ENCODE measurements around the gene CABCOCO1.

The CABCOCO1 gene

GRCh38 chr10:61765176-61766087, 102.7 kb downstream of the CABCOCO1 start:
- Histone ChIP-seq H3K4me1 (ENCODE audit: insufficient read depth, insufficient read length) (no peaks in the 10 kb centered on the region), H3K4me3 (ENCODE audit: insufficient read length, low read depth) (no peak overlapping the region), H3K27me3 (ENCODE audit: insufficient read depth, insufficient read length) (no peaks in the 10 kb centered on the region), H3K9me3 (ENCODE audit: insufficient read depth, low read length) (no peaks in the 10 kb centered on the region), H3K9ac (ENCODE audit: insufficient read length, low read depth) (no peak overlapping the region), H3K36me3 (ENCODE audit: insufficient read depth, insufficient read length, low read length) (no peaks in the 10 kb centered on the region)
- no peak for DNase-seq (ENCODE audit: low read depth, low spot score)
- TF ChIP-seq YY1 (IDR thresholded peaks at IDR 0.05; ENCODE audit: insufficient read depth, insufficient read length) (no peak), SUZ12 (IDR thresholded peaks at IDR 0.05; ENCODE audit: extremely low read depth, insufficient read depth, insufficient read length) (no peak), ZNF274 (IDR thresholded peaks at IDR 0.05; ENCODE audit: low read depth, low read length) (no peak)

- no peaks in the 10 kb centered on the region for H3K9me3 ChIP-seq (ENCODE audit: insufficient read depth, low read length)
- no peak overlapping the region for H3K4me3 ChIP-seq (ENCODE audit: insufficient read length, low read depth)
- H3K27me3 ChIP-seq (ENCODE audit: insufficient read depth, insufficient read length): no peaks in the 10 kb centered on the region
- no peak for DNase-seq (ENCODE audit: low read depth, low spot score)
- H3K9ac ChIP-seq (ENCODE audit: insufficient read length, low read depth): no peak overlapping the region
- no peaks in the 10 kb centered on the region for H3K4me1 ChIP-seq (ENCODE audit: insufficient read depth, insufficient read length)
- H3K36me3 ChIP-seq (ENCODE audit: insufficient read depth, insufficient read length, low read length): no peaks in the 10 kb centered on the region
- TF ChIP-seq ZNF274 (IDR thresholded peaks at IDR 0.05; ENCODE audit: low read depth, low read length) (no peak), YY1 (IDR thresholded peaks at IDR 0.05; ENCODE audit: insufficient read depth, insufficient read length) (no peak), SUZ12 (IDR thresholded peaks at IDR 0.05; ENCODE audit: extremely low read depth, insufficient read depth, insufficient read length) (no peak)
These were observed 104.2 kb downstream of the CABCOCO1 start for GRCh38 chr10:61766927-61767326.

GRCh38 chr10:61774031-61774430, 111.3 kb downstream of the CABCOCO1 start:
- no peaks in the 10 kb centered on the region for H3K36me3 ChIP-seq (ENCODE audit: insufficient read depth, insufficient read length, low read length)
- H3K9ac ChIP-seq (ENCODE audit: insufficient read length, low read depth): no peak overlapping the region
- TF ChIP-seq YY1 (IDR thresholded peaks at IDR 0.05; ENCODE audit: insufficient read depth, insufficient read length) (no peak), SUZ12 (IDR thresholded peaks at IDR 0.05; ENCODE audit: extremely low read depth, insufficient read depth, insufficient read length) (no peak), ZNF274 (IDR thresholded peaks at IDR 0.05; ENCODE audit: low read depth, low read length) (no peak)
- H3K9me3 ChIP-seq (ENCODE audit: insufficient read depth, low read length): no peaks in the 10 kb centered on the region
- no peak for DNase-seq (ENCODE audit: low read depth, low spot score)
- H3K4me1 ChIP-seq (ENCODE audit: insufficient read depth, insufficient read length): no peaks in the 10 kb centered on the region
- H3K4me3 ChIP-seq (ENCODE audit: insufficient read length, low read depth): no peak overlapping the region
- H3K27me3 ChIP-seq (ENCODE audit: insufficient read depth, insufficient read length): no peaks in the 10 kb centered on the region

- no peak for DNase-seq (ENCODE audit: low read depth, low spot score)
- Histone ChIP-seq H3K4me3 (ENCODE audit: insufficient read length, low read depth) (no peak overlapping the region), H3K36me3 (ENCODE audit: insufficient read depth, insufficient read length, low read length) (no peaks in the 10 kb centered on the region), H3K9me3 (ENCODE audit: insufficient read depth, low read length) (no peaks in the 10 kb centered on the region), H3K27me3 (ENCODE audit: insufficient read depth, insufficient read length) (no peaks in the 10 kb centered on the region), H3K4me1 (ENCODE audit: insufficient read depth, insufficient read length) (no peaks in the 10 kb centered on the region), H3K9ac (ENCODE audit: insufficient read length, low read depth) (no peak overlapping the region)
- no peak for TF ChIP-seq YY1 (IDR thresholded peaks at IDR 0.05; ENCODE audit: insufficient read depth, insufficient read length)
- TF ChIP-seq SUZ12 (IDR thresholded peaks at IDR 0.05; ENCODE audit: extremely low read depth, insufficient read depth, insufficient read length): no peak
These were observed 112.4 kb downstream of the CABCOCO1 start for GRCh38 chr10:61775111-61775510.

- TF ChIP-seq SUZ12 (IDR thresholded peaks at IDR 0.05; ENCODE audit: extremely low read depth, insufficient read depth, insufficient read length) (no peak), YY1 (IDR thresholded peaks at IDR 0.05; ENCODE audit: insufficient read depth, insufficient read length) (no peak), ZNF274 (IDR thresholded peaks at IDR 0.05; ENCODE audit: low read depth, low read length) (no peak)
- Histone ChIP-seq H3K9ac (ENCODE audit: insufficient read length, low read depth) (no peak overlapping the region), H3K27me3 (ENCODE audit: insufficient read depth, insufficient read length) (no peaks in the 10 kb centered on the region), H3K9me3 (ENCODE audit: insufficient read depth, low read length) (no peaks in the 10 kb centered on the region), H3K36me3 (ENCODE audit: insufficient read depth, insufficient read length, low read length) (no peaks in the 10 kb centered on the region), H3K4me3 (ENCODE audit: insufficient read length, low read depth) (no peak overlapping the region), H3K4me1 (ENCODE audit: insufficient read depth, insufficient read length) (no peaks in the 10 kb centered on the region)
- no peak for DNase-seq (ENCODE audit: low read depth, low spot score)
These were observed 114.0 kb downstream of the CABCOCO1 start for GRCh38 chr10:61776615-61777266.

GRCh38 chr10:61778137-61778536, 115.4 kb downstream of the CABCOCO1 start:
- no peaks in the 10 kb centered on the region for H3K36me3 ChIP-seq (ENCODE audit: insufficient read depth, insufficient read length, low read length)
- H3K9me3 ChIP-seq (ENCODE audit: insufficient read depth, low read length): no peaks in the 10 kb centered on the region
- TF ChIP-seq YY1 (IDR thresholded peaks at IDR 0.05; ENCODE audit: insufficient read depth, insufficient read length) (no peak), SUZ12 (IDR thresholded peaks at IDR 0.05; ENCODE audit: extremely low read depth, insufficient read depth, insufficient read length) (no peak), ZNF274 (IDR thresholded peaks at IDR 0.05; ENCODE audit: low read depth, low read length) (no peak)
- H3K9ac ChIP-seq (ENCODE audit: insufficient read length, low read depth): no peak overlapping the region
- DNase-seq (ENCODE audit: low read depth, low spot score): no peak
- no peaks in the 10 kb centered on the region for H3K4me1 ChIP-seq (ENCODE audit: insufficient read depth, insufficient read length)
- no peaks in the 10 kb centered on the region for H3K27me3 ChIP-seq (ENCODE audit: insufficient read depth, insufficient read length)
- H3K4me3 ChIP-seq (ENCODE audit: insufficient read length, low read depth): no peak overlapping the region

- Histone ChIP-seq H3K9ac (ENCODE audit: insufficient read length, low read depth) (no peak overlapping the region), H3K4me1 (ENCODE audit: insufficient read depth, insufficient read length) (no peaks in the 10 kb centered on the region), H3K4me3 (ENCODE audit: insufficient read length, low read depth) (no peak overlapping the region), H3K36me3 (ENCODE audit: insufficient read depth, insufficient read length, low read length) (no peaks in the 10 kb centered on the region), H3K9me3 (ENCODE audit: insufficient read depth, low read length) (no peaks in the 10 kb centered on the region), H3K27me3 (ENCODE audit: insufficient read depth, insufficient read length) (no peaks in the 10 kb centered on the region)
- TF ChIP-seq YY1 (IDR thresholded peaks at IDR 0.05; ENCODE audit: insufficient read depth, insufficient read length) (no peak), ZNF274 (IDR thresholded peaks at IDR 0.05; ENCODE audit: low read depth, low read length) (no peak), SUZ12 (IDR thresholded peaks at IDR 0.05; ENCODE audit: extremely low read depth, insufficient read depth, insufficient read length) (no peak)
- DNase-seq (ENCODE audit: low read depth, low spot score): no peak
These were observed 116.5 kb downstream of the CABCOCO1 start for GRCh38 chr10:61779276-61779675.

Measured in NT2/D1 (cell line).